HG02571 (cell line): ENCODE results near the gene S100A4.
"Not testable (repeated sequence)": the region's sequence is repeated elsewhere in the genome, so short reads cannot be mapped to it uniquely, and the experiment has no call there.

Experiments
- ATAC-seq: cut with Tn5 transposase; IDR thresholded peaks from one replicate; pipeline ENCODE4 v1.9.1; 2021; ENCODE audit warnings: mild to moderate bottlenecking, moderate library complexity; ENCODE audit not compliant: unreplicated experiment

Gene S100A4

DNA sequence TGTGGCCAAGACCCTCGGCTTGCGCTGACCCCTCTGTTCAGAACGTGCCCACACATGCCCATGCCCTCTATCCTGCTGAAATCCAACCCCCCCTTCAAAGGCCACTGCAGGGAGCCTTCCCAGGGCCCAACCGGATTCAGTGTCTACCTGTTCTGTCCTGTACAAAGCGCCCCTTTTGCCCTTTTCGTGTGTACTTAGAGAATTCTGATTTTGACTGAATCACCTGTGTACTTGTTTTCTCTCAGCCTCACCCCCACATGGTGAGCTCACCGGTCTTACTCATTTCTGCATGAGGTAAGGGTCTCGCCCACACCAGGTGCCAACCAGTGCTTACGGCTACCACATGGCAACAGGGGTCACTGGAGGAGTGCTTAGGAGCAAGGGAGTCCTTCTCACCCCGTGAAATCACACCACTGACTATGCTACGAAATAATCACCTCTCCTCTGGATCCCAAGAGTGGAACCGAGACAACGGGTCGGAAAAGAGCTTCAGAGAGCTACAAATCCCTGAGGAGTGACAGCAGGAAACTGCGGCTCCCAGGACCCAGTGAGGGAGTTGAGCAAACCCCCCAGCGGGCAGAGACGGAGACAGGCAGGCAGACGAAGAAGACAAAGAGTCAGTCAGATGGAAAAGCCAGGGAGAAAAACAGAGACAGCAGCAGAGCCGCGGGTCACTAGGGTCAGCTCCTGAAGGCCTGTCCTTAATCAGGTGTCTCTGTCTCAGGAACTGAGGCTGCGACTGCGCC lies 22.2 kb upstream of the S100A4 start:
- no peak for ATAC-seq

DNA sequence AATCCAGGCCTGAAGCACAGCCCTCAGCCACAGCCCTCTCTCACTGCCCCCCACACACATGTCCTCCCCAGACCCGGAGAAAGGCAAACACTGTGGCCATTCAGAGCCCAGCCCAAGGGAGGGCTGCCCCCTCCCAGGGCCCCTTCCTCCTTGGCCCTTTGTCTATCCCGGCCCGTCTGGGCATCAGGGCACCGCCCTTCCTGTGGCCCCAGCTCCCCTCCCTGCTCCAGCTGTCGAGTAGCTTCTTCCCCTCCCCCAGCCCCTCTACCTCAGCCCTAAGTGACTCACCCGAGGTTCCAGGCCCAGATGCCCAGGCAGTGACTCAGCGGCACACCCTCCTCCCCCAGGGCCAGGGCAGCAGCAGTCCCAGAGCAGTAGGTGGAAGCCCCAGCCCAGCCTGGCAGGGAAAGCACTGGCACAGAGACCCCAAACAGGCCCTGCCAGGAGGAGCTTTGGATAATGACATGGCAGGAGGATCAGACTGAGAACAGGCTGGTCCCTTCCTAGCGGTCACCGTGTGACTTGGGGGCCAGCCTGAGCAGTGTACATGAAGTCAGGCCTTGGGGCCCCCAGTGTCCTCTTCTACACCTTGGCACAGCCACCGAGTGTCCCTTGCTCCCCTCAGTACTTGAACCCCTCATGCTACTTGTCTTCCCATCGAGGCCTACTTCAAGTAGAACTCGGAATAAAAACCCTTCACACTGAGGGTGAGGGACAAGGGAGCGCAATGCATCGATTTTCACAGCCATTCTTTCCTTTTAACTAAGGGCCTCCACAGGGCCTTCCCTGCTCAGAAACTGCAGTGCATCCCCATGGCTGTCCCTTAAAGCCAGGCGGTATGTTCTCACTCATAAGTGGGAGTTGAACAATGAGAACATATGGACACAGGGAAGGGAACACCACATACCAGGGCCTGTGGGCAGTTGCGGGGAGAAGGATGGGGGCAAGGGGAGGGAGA lies 21.1 kb upstream of the S100A4 start:
- no peak for ATAC-seq

DNA sequence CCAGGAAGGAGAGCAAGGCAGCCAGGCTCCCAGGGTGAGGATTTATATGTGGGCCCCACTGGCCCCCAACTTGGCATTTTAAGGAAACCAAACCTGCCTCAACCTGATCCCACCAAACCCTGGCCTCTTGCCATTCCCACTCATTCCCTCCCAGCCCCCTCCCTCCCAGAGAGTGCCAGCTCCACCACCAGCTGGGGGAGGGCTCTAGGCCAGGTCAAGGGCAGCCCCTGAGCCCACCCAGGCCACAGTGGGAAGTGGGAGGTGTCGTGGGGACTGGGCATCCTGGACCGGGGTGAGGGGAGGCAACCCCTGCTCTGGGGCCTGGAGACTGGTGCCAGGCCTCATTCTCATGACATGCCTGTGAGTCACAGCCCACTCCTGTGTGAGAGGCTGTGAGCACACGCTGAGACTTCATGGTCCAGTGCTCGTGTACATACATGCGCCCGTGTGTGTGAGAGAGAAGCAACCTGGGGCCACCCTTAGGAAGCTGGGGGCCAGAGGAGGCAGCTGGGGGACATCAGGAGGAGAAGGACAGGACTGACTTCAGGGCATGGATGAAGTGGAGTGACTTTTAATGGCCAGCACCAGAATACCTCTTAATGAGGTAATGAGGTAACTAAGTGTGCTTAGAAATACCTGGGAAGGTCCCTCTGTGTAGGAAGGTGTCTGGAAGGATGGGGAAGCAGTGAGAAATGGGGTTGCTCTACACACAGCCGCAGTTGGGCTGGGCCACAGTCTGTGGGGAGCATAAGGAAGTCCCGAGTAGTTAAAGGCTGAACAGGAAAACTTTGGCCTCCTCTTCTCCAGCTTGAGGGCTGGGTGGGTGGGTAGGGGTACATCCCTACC lies 20.1 kb upstream of the S100A4 start, which contains the start of gene S100A2:
TSS of gene S100A2 (minus strand) at position 316 of the 846 bp plus-strand sequence. CDS start 1,967 bp downstream, outside the sequence.
- ATAC-seq, result no peak

DNA sequence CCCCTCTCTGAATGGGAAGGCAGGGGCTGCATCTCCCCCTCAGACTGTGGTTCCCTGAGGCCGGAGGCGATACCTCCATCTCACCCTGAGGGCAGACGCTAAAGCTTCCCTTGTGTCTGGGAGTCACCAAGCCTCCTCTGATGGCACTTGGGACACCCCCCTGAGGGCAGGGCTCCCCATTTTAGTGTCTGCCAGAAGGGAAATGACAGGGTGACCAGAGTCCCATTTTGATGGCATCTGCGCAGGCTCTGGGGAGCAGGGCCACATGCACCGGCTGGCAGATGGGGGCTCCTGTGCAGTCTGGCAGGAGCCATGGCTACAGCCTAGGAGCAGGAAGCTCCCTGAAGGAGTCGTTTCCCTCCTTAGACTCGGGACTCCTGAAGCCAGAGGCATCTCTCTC lies 18.4 kb upstream of the S100A4 start:
- ATAC-seq, result no peak

DNA sequence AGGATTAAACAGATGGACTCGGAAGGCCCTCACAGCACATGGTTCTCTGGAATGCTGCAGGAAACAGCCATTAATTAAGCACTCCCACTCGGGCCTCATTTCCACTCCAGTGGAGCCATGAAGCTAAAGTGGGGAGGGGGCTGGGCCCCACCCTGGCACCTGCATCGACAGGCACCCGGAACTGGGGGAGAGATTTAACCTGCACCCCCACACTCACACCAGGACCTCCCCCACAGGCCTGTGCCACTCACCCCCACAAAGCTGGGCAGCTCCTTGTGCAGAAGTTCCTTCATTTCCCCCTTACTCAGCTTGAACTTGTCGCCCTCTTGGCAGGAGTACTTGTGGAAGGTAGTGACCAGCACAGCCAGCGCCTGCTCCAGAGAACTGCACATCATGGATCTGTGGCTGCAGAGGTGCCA lies 17.9 kb upstream of the S100A4 start:
- no peak for ATAC-seq

DNA sequence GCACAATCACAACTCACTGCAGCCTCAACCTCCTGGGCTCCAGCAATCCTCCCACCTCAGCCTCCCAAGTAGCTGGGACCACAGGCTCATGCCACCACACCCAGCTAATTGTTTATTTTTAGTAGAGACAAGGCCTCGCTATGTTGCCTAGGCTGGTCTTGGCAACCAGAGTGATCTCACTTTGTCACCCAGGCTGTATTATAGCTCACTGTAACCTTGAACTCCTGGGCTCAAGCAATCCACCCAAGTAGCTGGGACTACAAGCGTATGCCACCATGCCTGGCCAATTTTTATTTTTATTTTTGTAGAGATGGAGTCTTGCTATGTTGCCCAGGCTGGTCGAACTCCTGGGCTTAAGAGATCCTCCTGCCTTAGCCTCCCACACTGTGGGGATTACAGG lies 16.4 kb upstream of the S100A4 start:
- ATAC-seq, result not testable (repeated sequence)

DNA sequence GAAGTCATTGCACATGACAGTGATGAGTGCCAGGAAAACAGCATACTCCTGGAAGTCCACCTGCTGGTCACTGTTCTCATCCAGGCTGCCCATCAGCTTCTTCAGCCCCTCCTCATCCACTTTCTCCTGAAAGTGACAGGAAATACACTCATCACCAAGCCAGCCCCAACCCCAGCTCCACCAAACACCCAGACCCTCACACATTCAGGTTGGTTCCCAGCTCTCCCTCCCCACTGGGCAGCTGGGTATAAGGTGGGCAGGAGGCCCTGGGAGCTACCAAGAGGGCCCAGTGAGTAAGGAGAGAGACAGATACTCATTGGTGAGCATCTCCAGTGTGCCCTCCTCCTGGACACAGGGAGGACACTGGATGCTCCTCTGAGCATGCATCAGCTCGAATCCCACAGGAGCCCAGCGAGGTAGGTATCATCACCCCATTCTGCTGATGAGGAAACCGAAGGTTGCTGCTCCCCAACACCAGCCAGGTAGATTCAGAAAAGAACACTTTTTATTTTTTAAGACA lies 15.9 kb upstream of the S100A4 start:
- no peak for ATAC-seq

DNA sequence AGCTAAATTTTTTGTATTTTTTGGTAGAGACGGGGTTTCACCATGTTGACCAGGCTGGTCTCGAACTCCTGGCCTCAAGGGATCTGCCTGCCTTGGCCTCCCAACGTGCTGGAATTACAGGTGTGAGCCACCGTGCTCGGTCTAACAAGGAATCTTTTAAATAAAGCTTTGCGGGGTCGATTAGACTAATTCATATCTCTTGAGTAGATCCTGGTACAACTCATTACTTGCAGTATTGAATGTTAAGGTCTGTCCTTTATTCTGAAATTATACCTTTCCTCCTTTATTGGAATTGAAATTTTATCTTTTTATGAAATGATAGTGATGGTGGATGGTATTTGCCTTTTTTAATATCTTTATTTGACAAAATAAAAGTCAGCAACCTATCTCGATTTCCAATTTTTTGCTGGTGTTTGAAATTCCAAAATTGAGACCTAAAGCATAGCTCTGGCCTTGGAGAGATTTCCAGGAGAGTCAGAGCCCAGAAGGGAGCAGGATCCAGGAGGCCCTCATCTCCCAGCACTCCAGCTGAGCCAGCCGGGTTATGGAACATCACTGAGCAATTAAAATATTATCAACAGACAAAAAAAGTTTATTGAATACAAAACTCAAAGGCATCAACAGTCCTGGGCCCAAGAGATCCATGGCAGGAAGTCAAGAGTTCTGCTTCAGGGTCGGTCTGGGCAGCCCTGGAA lies 15.3 kb upstream of the S100A4 start:
- ATAC-seq, result no peak

DNA sequence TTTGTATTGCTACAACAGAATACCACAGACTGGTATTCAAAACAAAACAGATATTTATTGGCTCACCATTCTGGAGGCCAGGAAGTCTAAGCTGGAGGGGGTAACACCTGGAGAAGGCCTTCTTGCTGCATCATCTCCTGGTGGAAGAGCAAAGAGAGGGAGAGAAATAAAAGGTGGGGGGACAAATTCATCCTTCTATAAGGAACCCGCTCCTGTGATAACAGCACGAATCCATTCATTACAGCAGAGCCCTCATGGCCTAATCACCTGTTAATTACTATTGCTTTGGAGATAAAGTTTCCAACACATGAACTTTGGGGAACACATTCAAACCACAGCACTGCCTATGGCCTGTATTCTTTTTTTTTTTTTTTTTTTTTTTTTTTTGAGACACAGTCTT lies 14.6 kb upstream of the S100A4 start:
- ATAC-seq, result no peak

DNA sequence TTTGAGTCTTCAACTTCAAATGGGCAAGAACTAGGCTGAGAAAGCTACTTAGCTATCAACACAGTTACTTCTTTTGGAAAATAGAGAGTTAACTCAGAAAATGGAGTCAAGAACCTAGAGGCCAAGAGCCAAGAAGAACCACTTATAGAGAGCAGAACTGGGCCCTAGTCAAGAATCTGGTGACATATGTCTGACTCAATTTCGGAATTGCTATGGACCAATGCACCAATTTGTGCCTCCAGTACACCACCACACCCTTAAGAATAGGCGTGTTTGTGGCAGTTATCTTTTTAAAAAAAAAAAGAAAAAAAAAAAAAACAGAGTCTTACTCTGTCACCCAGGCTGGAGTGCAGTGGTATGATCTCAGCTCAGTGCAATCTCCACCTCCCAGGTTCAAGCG lies 12.3 kb upstream of the S100A4 start:
- ATAC-seq, result no peak

DNA sequence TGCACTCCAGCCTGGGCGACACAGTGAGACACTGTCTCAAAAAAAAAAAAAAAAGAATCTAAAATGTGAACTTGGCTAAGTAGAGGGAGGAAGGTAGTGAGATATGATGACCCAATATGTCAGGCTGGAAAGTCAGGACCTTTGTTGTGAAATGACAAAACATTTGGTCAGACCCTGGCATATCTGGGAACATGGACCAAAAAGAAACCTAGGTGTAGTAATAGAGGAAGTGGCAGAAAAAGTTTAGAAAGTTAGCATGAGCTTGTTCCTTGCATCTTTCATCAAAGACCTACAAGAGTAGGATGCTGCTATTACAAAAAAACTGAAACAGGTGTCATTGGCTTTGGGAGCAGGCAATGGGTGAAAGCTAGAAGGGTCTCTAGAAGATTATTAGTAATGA lies 10.7 kb upstream of the S100A4 start:
- no peak for ATAC-seq

DNA sequence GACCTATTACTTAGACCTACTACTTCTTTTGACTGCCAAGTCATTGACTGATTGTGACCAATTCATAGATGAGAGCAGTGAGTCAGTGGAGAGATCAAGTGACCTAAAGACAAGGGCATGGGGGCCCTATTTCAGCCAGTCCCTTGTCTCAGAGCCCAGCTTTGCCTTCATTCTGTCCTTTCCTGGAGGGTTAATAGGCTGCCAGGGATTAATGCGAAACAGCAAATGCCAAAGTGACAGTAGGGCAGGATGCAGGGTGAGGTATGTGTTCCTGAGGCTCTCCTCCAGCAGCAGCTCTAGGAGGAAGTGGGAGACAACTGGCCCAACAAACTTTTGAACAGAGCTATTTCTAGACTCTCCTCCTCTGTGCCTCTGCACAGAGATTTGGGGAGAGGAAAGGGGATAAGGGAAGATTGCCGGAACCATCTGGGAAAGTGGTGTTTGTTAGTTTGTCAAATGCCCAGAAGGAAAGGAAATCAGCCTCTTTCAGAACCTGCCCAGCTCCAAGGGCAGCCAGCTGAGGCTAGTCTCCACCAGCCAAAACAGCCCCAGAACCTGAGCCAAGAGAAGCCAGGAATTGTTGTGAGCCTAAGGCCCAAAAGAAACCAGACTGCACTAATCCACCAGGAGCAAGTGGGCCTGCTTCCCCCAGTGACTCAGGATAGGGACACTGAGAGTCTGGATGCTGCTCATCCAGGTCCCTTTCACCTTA lies 8.4 kb upstream of the S100A4 start:
- no peak for ATAC-seq

DNA sequence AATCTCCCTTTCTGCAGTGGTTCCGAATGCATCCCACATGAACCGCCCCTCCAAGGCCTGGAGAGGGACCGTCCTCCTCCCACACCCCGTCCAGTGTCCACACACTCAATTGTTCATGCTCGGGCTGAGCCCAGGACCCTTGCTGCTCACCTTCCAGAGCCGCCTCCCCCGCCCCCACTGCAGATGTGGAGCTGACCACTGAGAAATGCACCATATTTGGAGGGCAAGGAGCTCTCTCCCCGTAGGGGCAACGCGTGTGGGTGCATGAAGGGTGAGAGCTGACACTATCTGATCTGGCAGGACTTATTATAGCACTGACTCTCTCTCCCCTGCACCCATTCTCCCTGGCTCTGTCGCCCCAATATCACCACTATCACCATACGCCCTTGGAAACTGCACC lies 7.5 kb upstream of the S100A4 start:
- no peak for ATAC-seq

DNA sequence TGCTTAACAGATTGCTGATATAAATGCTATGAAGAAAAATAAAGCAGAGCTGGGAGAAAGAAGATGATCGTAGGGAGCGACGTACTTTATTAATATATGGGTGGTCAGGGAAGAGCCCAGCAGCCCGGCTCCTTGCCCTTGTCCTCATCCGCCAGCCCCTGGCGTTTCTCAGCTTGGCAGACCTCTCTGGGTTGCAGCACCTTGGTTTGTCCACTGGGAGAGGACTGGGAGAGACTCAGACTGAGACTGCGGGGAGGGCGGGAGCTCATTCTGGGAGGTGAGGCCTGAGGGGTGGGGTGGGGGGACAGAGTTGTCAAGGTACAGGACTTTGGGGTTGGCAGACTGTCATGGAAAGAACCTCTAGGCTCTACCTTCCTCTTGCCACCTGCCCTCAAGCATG lies 6.7 kb upstream of the S100A4 start:
- no peak for ATAC-seq

DNA sequence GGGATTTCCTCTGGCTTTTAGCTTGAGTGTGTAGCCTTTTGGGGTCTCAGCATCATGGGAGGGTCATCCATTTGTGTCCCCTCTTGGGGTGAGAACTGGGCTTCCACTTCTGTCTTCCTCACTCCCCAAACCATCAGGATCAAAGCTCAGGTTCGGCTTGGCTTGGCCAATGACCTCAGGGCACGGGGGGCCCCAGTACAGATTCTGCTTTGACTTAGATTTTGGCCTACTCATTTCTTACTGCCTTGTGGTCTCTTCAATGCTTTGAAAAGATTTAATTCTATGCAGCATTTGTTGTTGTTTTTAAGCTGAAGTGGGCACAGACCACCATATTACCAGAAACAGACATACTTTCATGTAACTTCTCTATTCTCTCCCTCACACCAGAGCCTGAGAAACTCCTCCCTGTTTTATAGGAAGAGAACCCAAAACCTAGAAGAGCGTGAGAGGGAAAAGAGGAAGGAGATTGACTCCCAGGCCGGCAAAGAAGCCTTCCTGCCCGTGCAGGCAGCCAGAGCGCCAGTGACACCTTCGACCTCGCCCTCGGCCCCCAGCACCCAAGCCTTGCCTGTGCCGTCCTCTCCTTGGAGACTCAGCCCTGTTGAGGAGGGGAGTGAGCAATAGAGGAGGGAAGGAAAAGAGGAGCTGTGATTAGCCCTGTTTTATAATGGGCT lies 5.4 kb upstream of the S100A4 start:
- ATAC-seq, result no peak

DNA sequence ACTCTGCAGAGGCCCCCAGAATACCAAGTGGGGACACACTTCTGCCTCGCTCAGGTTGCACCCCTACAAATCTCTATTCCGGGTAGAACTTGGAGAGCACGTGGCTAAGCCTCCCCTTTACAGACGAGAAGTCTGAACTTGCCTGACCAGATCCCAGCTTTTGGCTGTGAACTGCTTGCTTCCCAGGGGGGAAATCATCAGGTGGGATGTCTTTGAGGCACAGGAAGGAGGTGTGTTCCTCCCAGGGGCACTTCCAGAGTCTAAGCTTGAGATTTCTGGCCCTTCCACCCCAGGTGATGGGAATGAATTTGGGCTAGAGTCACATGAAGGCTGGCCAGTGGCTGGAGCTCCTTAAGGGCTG lies 4.8 kb upstream of the S100A4 start:
- ATAC-seq, result no peak

DNA sequence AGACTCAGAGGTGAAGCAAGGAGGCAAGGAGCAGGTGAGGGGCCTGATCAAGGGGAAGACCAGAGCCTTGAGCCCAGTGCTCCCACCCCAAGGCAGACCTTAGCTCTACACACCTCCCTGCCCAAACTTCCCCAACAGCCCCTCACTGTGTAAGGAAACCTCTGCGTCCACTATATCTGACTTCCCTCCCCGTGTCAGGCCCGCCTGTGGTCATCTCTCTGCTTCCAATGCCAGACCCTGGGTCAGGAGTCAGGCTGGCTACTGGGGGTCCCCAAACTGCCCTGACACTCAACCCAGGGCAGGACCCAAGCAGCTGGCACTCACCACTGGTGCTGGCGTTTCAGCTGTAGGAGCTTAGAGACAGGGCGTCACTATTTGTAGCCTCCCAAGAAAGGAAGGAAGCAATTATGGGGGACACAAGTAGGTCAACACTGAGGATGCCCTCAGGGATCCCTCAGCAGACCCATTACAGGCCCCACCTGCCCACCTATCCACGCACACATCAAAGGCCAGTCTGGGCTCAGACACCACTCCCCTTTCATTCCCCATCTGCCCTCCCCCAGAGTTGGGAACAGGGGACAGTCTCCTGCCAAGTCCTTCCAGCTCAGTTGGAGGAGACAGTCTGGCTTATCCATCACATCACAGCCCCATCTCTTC lies 4.3 kb upstream of the S100A4 start:
- no peak for ATAC-seq
